K562 (cell line): ENCODE measurements around the gene CXCL17. TPM values are rescaled to one million over a fixed set of nuclear protein-coding genes. Genes with fewer than 3 reads are reported as not detected.

Source experiments
- ATAC-seq: fragments of 200-7000 bp; cut with Tn5 transposase; 3 replicates; pipeline ENCODE4 v1.9.1; 2020; ENCODE audit warnings: moderate library complexity
- BruUV-seq: library from RNA; stranded (reverse); fragments of 400-500 nt; replicated peaks from 2 replicates; lab custom pipeline; 2021; lab: Mats Ljungman, UMichigan
- CTCF ChIA-PET: fragments of 300-600 bp; formaldehyde crosslinking; extraction: SDS; loops from one replicate; lab custom pipeline; 2021; ENCODE audit warnings: low intra/inter-chr PET ratio; lab: Yijun Ruan, JAX
- POLR2A ChIA-PET: fragments of 300-600, 350-650 bp; sonication (Branson Sonifier 250); formaldehyde crosslinking; extraction: SDS; loops from one replicate; lab custom pipeline; 2021; ENCODE audit warnings: antibody characterized with exemption, inconsistent platforms; lab: Yijun Ruan, JAX
- DNase-seq, 4 experiments: peaks; one replicate each; pipeline versions ENCODE4 v3.0.0 to v3.0.0-alpha.2; 2011 to 2018; ENCODE audit warnings: low spot score in 3 of 4, mixed read lengths in 3 of 4; ENCODE audit errors: extremely low read depth in 1 of 4
- FAIRE-seq: peaks from 2 replicates; lab custom pipeline; 2011; peaks lifted over from hg19 to GRCh38; lab: Jason Lieb, UNC
- H2AFZ ChIP-seq: 2 replicates; pipeline ENCODE4 v1.6.0; 2011; ENCODE audit warnings: low read depth, low read length, control low read depth, inconsistent platforms
- H3K27ac ChIP-seq: fragments of 200-600 bp; 3 replicates; pipeline ENCODE4 v1.8.0; 2011; ENCODE audit warnings: low read depth, mild to moderate bottlenecking, control low read depth, inconsistent platforms, low read length, moderate library complexity, mixed read lengths; ENCODE audit errors: extremely low read depth
- H3K27me3 ChIP-seq, 2 experiments: fragments of 300-600 bp in 1 of 2; 2 replicates in 1 of 2; 3 replicates in 1 of 2; pipeline versions ENCODE4 v1.6.0 to v1.8.0; 2011; ENCODE audit warnings: inconsistent platforms in 2 of 2, low read length in 2 of 2, mild to moderate bottlenecking in 1 of 2, mixed read lengths in 1 of 2, moderate library complexity in 1 of 2; ENCODE audit not compliant: control insufficient read depth in 2 of 2, insufficient read depth in 2 of 2
- H3K36me3 ChIP-seq: fragments of 300-600 bp; 3 replicates; pipeline ENCODE4 v1.8.0; 2011; ENCODE audit warnings: mild to moderate bottlenecking, low read length, inconsistent platforms; ENCODE audit not compliant: control insufficient read depth, insufficient read depth
- H3K4me1 ChIP-seq, 2 experiments: fragments of 200-600 bp in 1 of 2; replicated peaks in 1 of 2; 2 replicates in 1 of 2; 3 replicates in 1 of 2; pipeline versions ENCODE4 v1.5.1 to v1.8.0; 2011; ENCODE audit warnings: inconsistent platforms in 2 of 2, low read length in 2 of 2, mild to moderate bottlenecking in 1 of 2, mixed read lengths in 1 of 2, moderate library complexity in 1 of 2; ENCODE audit not compliant: control insufficient read depth in 2 of 2, insufficient read depth in 2 of 2
- H3K4me2 ChIP-seq: 2 replicates; pipeline ENCODE4 v1.6.1; 2011; ENCODE audit warnings: low read length, control low read depth, inconsistent platforms, mixed read lengths; ENCODE audit not compliant: insufficient read depth
- H3K4me3 ChIP-seq: fragments of 200-600 bp; sonication (generic), shearing (Covaris generic); 2 replicates; pipeline ENCODE4 v1.5.1; 2016; ENCODE audit warnings: control low read depth, inconsistent platforms
- H3K79me2 ChIP-seq: fragments of 200-600 bp; 3 replicates; pipeline ENCODE4 v1.8.0; 2011; ENCODE audit warnings: low read length, inconsistent platforms; ENCODE audit not compliant: control insufficient read depth, insufficient read depth
- H3K9ac ChIP-seq, 2 experiments: 2 replicates each; pipeline versions ENCODE4 v1.6.0 to v1.6.1; 2011; ENCODE audit warnings: low read depth in 2 of 2, low read length in 2 of 2, control low read depth in 1 of 2, inconsistent platforms in 1 of 2, mild to moderate bottlenecking in 1 of 2, mixed read lengths in 1 of 2; ENCODE audit not compliant: insufficient read depth in 1 of 2
- H3K9me1 ChIP-seq: one replicate; pipeline ENCODE4 v1.6.0; 2011; ENCODE audit warnings: inconsistent platforms, mild to moderate bottlenecking, low read length, moderate library complexity; ENCODE audit not compliant: control insufficient read depth, insufficient read depth
- H3K9me3 ChIP-seq: replicated peaks from 2 replicates; pipeline ENCODE4 v1.5.1; 2011; ENCODE audit warnings: low read depth, low read length, inconsistent platforms; ENCODE audit not compliant: control insufficient read depth, insufficient read depth
- H4K20me1 ChIP-seq: replicated peaks from 2 replicates; pipeline ENCODE4 v1.6.1; 2011; ENCODE audit warnings: low read length, inconsistent platforms, mixed read lengths; ENCODE audit not compliant: control insufficient read depth, insufficient read depth
- C11orf30 ChIP-seq: fragments of 450-650 bp; IDR thresholded peaks from 2 replicates; pipeline ENCODE4 v1.6.1; 2016; ENCODE audit warnings: low read depth, mild to moderate bottlenecking
- CSDE1 ChIP-seq, 2 experiments: fragments of 450-650 bp; IDR thresholded peaks; 2 replicates each; pipeline ENCODE4 v1.6.1; 2016; ENCODE audit warnings: mild to moderate bottlenecking in 1 of 2
- DNMT1 ChIP-seq: fragments of 450-650 bp; IDR thresholded peaks from 2 replicates; pipeline ENCODE4 v1.6.1; 2016; ENCODE audit warnings: antibody characterized with exemption, mild to moderate bottlenecking
- FOXP1 ChIP-seq: sonication (generic); formaldehyde crosslinking; IDR thresholded peaks from 2 replicates; pipeline ENCODE4 v1.8.0; 2022; ENCODE audit warnings: mild to moderate bottlenecking, missing genetic modification reagents
- GATA2 ChIP-seq: sonication (generic); formaldehyde crosslinking; IDR thresholded peaks from 2 replicates; pipeline ENCODE4 v1.4.0; 2020; ENCODE audit warnings: mild to moderate bottlenecking, missing genetic modification reagents
- MAFG ChIP-seq: fragments of 450-650 bp; conservative IDR thresholded peaks from 2 replicates; pipeline ENCODE4 v1.6.1; 2016; ENCODE audit warnings: missing genetic modification characterization, missing compliant biosample characterization
- MBD2 ChIP-seq: sonication (generic); IDR thresholded peaks from 2 replicates; pipeline ENCODE4 v1.6.1; 2016; ENCODE audit warnings: low read depth, borderline replicate concordance
- NR2F6 ChIP-seq: fragments of 450-650 bp; formaldehyde crosslinking; IDR thresholded peaks from 2 replicates; pipeline ENCODE4 v1.4.0; 2020; ENCODE audit warnings: mild to moderate bottlenecking
- SRSF1 ChIP-seq: fragments of 200-400 bp; formaldehyde crosslinking; IDR thresholded peaks from 2 replicates; pipeline ENCODE4 v1.6.1; 2017; ENCODE audit warnings: mild to moderate bottlenecking, low read depth, low read length, moderate library complexity
- THRAP3 ChIP-seq: fragments of 450-650 bp; IDR thresholded peaks from 2 replicates; pipeline ENCODE4 v1.6.1; 2016; ENCODE audit warnings: mild to moderate bottlenecking, inconsistent platforms, borderline replicate concordance
- ZFP36 ChIP-seq: fragments of 150-350 bp; IDR thresholded peaks from 2 replicates; pipeline ENCODE4 v1.6.1; 2018; ENCODE audit warnings: low read length, low read depth; ENCODE audit not compliant: partially characterized antibody
- ZNF197 ChIP-seq: fragments of 200-800 bp; sonication (Bioruptor generic); IDR thresholded peaks from 2 replicates; pipeline ENCODE4 v1.6.1; 2016; ENCODE audit warnings: low read depth, missing genetic modification characterization, missing compliant biosample characterization
- ZNF212 ChIP-seq: fragments of 450-650 bp; formaldehyde crosslinking; IDR thresholded peaks from 2 replicates; pipeline ENCODE4 v1.4.0; 2020; ENCODE audit warnings: mild to moderate bottlenecking
- ZNF253 ChIP-seq: fragments of 250-450 bp; sonication (Bioruptor Pico); conservative IDR thresholded peaks from 2 replicates; pipeline ENCODE4 v1.6.1; 2021; ENCODE audit warnings: mild to moderate bottlenecking
- ZNF316 ChIP-seq: fragments of 450-650 bp; IDR thresholded peaks from 2 replicates; pipeline ENCODE4 v1.6.1; 2016
- WGBS: fragments of 100-300 bp; shearing (Covaris generic); methylation state at CpG from one replicate; pipeline ENCODE4 v1.1.6; 2016; ENCODE audit warnings: low coverage, mixed read lengths; ENCODE audit not compliant: insufficient coverage; ENCODE audit errors: missing lambda C conversion rate; 5-methylcytosine and 5-hydroxymethylcytosine counted together
- in situ Hi-C: fragments of 300-500 bp; cut with MboI; formaldehyde crosslinking; loops from 4 replicates; pipeline ENCODE4 v1.15.0; 2018; ENCODE audit warnings: inconsistent platforms, mixed read lengths
- intact Hi-C: fragments of 100-400 bp; cut with micrococcal nuclease; formaldehyde crosslinking; loops from 2 replicates; pipeline ENCODE4 v1.14.2; 2022
- polyA plus RNA-seq, 8 experiments: library from polyadenylated mRNA; depleted of rRNA in 4 of 8; stranded (reverse) in 5 of 8; unstranded in 3 of 8; fragments of >200 nt; fragmentation: Nextera tagmentation in 2 of 8; fragmentation: Illumina TruSeq in 1 of 8; extraction: Ambion mirVana in 2 of 8; extraction: Trizol in 1 of 8; gene quantifications; 2 replicates each; pipeline versions ENCODE4 v1.2.1 to v1.2.3, GENCODE V29; 2011 to 2014; ENCODE audit warnings: inconsistent platforms in 1 of 8, missing spikeins in 1 of 8
- total RNA-seq, 7 experiments: library from RNA; depleted of rRNA in 6 of 7; stranded (reverse); fragments of >200 nt in 6 of 7; fragmentation: Illumina TruSeq in 2 of 7; extraction: Trizol in 2 of 7; gene quantifications; 2 replicates each; pipeline versions ENCODE4 v1.2.1 to v1.2.3, GENCODE V29; 2011 to 2021; ENCODE audit warnings: low replicate concordance in 1 of 7
- TF ChIP-seq, protein P1 (sequence below): fragments of 250-450 bp; sonication (Bioruptor Pico); IDR thresholded peaks from 2 replicates; pipeline ENCODE4 v1.5.0; 2021; ENCODE audit warnings: mild to moderate bottlenecking, borderline replicate concordance
- TF ChIP-seq, protein P2 (sequence below): sonication (generic); formaldehyde crosslinking; IDR thresholded peaks from 2 replicates; pipeline ENCODE4 v1.8.1; 2022; ENCODE audit warnings: missing genetic modification reagents
- TF ChIP-seq, protein P3 (sequence below), 2 experiments: fragments of 150-350 bp in 1 of 2; IDR thresholded peaks; 2 replicates each; pipeline ENCODE4 v1.6.1; 2012 to 2016; ENCODE audit warnings: low read depth in 2 of 2, low read length in 2 of 2, mild to moderate bottlenecking in 1 of 2, moderate library complexity in 1 of 2

The CXCL17 gene
- total and polyA plus RNA-seq, 9 of the 15 experiments (the other 6 are each of a cell fraction or from before 2014, with no cell fraction given), result 0.10 to 0.15 TPM; not detected in 7

DNA sequence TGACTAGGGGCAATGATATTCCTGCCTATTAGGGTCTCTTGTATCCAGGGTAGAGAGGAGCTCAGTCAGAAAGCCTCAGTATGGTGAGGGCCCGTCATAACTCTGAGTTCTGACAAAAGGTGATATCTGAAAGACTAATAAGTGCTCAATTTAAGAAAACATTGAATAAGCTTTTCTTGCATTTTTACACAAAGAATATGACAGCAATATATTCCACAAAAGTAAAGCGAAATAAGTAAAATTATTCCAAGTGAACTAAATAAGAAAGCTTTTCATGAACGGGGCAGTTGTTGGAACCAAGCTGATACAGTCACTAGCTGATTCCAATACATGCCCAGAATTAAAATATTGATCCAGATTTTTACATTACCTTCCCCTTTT is 45.0 kb upstream of the CXCL17 start:
- H3K27ac ChIP-seq, result no peak overlapping the region
- no peaks in the 10 kb centered on the region for H4K20me1 ChIP-seq
- H3K27me3 ChIP-seq, result peaks cover 0 to 3% of the 10 kb centered on the region in 2 experiments; a peak in 2 of 5 replicates
- no peaks in the 10 kb centered on the region for H3K9me1 ChIP-seq
- no peaks in the 10 kb centered on the region for H3K9me3 ChIP-seq
- H2AFZ ChIP-seq, result no peak overlapping the region
- WGBS, result 0% methylated on average over 3 of the region's 3 CpGs
- H3K4me1 ChIP-seq, result no peaks in the 10 kb centered on the region; a peak in 1 of 5 replicates
- ATAC-seq (no peak), FAIRE-seq (no peak), DNase-seq (no peak)
- no peak overlapping the region for H3K4me2 ChIP-seq
- BruUV-seq, result no TSS peak
- no peak overlapping the region for H3K4me3 ChIP-seq
- CTCF ChIA-PET, result no interaction called here
- no peaks in the 10 kb centered on the region for H3K79me2 ChIP-seq
- no peaks in the 10 kb centered on the region for H3K36me3 ChIP-seq
- intact Hi-C loops, result no loop called here
- POLR2A ChIA-PET, result interaction anchor here (0.6 kb wide), 1 partner anchor 17 kb away, joined by 3 read pairs; no protein-coding TSS in a partner anchor
- no peak overlapping the region for H3K9ac ChIP-seq
- in situ Hi-C loops, result no loop called here
- TF ChIP-seq, protein P1, sequence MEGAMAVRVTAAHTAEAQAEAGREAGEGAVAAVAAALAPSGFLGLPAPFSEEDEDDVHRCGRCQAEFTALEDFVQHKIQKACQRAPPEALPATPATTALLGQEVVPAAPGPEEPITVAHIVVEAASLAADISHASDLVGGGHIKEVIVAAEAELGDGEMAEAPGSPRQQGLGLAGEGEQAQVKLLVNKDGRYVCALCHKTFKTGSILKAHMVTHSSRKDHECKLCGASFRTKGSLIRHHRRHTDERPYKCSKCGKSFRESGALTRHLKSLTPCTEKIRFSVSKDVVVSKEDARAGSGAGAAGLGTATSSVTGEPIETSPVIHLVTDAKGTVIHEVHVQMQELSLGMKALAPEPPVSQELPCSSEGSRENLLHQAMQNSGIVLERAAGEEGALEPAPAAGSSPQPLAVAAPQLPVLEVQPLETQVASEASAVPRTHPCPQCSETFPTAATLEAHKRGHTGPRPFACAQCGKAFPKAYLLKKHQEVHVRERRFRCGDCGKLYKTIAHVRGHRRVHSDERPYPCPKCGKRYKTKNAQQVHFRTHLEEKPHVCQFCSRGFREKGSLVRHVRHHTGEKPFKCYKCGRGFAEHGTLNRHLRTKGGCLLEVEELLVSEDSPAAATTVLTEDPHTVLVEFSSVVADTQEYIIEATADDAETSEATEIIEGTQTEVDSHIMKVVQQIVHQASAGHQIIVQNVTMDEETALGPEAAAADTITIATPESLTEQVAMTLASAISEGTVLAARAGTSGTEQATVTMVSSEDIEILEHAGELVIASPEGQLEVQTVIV (CRISPR knock-in tag), result no peak
- no peak for TF ChIP-seq DNMT1
- no peak for TF ChIP-seq SRSF1
- TF ChIP-seq ZNF212, result no peak
- TF ChIP-seq FOXP1 (CRISPR knock-in tag), result no peak
- TF ChIP-seq MAFG (tag), result peak; percentile 25; the same call in 1 of the 2 replicates
- TF ChIP-seq ZFP36, result no peak
- TF ChIP-seq ZNF316, result peak; percentile 51; the same call in 1 of the 2 replicates
- TF ChIP-seq CSDE1 (IDR thresholded peaks at IDR 0.05), result no peak
- TF ChIP-seq, protein P2, sequence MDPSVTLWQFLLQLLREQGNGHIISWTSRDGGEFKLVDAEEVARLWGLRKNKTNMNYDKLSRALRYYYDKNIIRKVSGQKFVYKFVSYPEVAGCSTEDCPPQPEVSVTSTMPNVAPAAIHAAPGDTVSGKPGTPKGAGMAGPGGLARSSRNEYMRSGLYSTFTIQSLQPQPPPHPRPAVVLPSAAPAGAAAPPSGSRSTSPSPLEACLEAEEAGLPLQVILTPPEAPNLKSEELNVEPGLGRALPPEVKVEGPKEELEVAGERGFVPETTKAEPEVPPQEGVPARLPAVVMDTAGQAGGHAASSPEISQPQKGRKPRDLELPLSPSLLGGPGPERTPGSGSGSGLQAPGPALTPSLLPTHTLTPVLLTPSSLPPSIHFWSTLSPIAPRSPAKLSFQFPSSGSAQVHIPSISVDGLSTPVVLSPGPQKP (CRISPR knock-in tag), result no peak
- TF ChIP-seq C11orf30, result peak; percentile 40; the same call in 1 of the 2 replicates
- no peak for TF ChIP-seq GATA2 (CRISPR knock-in tag)
- no peak for TF ChIP-seq THRAP3
- no peak for TF ChIP-seq ZNF253 (CRISPR knock-in tag)
- TF ChIP-seq, protein P3, sequence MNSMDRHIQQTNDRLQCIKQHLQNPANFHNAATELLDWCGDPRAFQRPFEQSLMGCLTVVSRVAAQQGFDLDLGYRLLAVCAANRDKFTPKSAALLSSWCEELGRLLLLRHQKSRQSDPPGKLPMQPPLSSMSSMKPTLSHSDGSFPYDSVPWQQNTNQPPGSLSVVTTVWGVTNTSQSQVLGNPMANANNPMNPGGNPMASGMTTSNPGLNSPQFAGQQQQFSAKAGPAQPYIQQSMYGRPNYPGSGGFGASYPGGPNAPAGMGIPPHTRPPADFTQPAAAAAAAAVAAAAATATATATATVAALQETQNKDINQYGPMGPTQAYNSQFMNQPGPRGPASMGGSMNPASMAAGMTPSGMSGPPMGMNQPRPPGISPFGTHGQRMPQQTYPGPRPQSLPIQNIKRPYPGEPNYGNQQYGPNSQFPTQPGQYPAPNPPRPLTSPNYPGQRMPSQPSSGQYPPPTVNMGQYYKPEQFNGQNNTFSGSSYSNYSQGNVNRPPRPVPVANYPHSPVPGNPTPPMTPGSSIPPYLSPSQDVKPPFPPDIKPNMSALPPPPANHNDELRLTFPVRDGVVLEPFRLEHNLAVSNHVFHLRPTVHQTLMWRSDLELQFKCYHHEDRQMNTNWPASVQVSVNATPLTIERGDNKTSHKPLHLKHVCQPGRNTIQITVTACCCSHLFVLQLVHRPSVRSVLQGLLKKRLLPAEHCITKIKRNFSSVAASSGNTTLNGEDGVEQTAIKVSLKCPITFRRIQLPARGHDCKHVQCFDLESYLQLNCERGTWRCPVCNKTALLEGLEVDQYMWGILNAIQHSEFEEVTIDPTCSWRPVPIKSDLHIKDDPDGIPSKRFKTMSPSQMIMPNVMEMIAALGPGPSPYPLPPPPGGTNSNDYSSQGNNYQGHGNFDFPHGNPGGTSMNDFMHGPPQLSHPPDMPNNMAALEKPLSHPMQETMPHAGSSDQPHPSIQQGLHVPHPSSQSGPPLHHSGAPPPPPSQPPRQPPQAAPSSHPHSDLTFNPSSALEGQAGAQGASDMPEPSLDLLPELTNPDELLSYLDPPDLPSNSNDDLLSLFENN (IDR thresholded peaks at IDR 0.05; ENCODE audit: low read depth in 2 of 2, low read length in 2 of 2), result no peak
- TF ChIP-seq MBD2, result no peak
- no peak for TF ChIP-seq NR2F6
- TF ChIP-seq ZNF197, result no peak
